Fibroblast of villous mesenchyme (primary cell): Measurements from ENCODE around the gene CITED2. TPM values are rescaled to one million over a fixed set of nuclear protein-coding genes. Genes with fewer than 3 reads are reported as not detected.

Source experiments
- DNase-seq: peaks from one replicate; pipeline ENCODE4 v3.0.0-alpha.2; 2010; ENCODE audit warnings: low read depth
- H3K4me3 ChIP-seq: 2 replicates; pipeline ENCODE4 v1.5.1; 2011; ENCODE audit warnings: low read depth, mild to moderate bottlenecking, low read length
- CTCF ChIP-seq: IDR thresholded peaks from 2 replicates; pipeline ENCODE4 v1.5.1; 2012; ENCODE audit warnings: low read depth, mild to moderate bottlenecking, low read length; ENCODE audit not compliant: insufficient read depth
- total RNA-seq: library from RNA; depleted of rRNA; stranded (reverse); fragments of >200 nt; gene quantifications from 2 replicates; pipeline ENCODE4 v1.2.3, GENCODE V29; 2012

The CITED2 gene
- total RNA-seq, 1 donor = 793 TPM

GRCh38 chr6:139409026-139409425 lies 34.6 kb upstream of the CITED2 start:
- no peak for TF ChIP-seq CTCF
- DNase-seq = peak; percentile 51
- H3K4me3 ChIP-seq = no peak overlapping the region

- H3K4me3 ChIP-seq = no peak overlapping the region
- DNase-seq = peak; percentile 93
- TF ChIP-seq CTCF = no peak
Measured at GRCh38 chr6:139407718-139408222, 33.3 kb upstream of the CITED2 start.

- no peak for TF ChIP-seq CTCF
- no peak overlapping the region for H3K4me3 ChIP-seq
- no peak for DNase-seq
Measured at GRCh38 chr6:139406577-139407343, 32.3 kb upstream of the CITED2 start.

GRCh38 chr6:139402876-139403386 lies 28.5 kb upstream of the CITED2 start:
- no peak overlapping the region for H3K4me3 ChIP-seq
- DNase-seq = peak; percentile 92
- TF ChIP-seq CTCF = no peak

- no peak for TF ChIP-seq CTCF
- H3K4me3 ChIP-seq = no peak overlapping the region
- DNase-seq = no peak
Measured at GRCh38 chr6:139398658-139399057, 24.2 kb upstream of the CITED2 start.

GRCh38 chr6:139395891-139396301 lies 21.4 kb upstream of the CITED2 start:
- no peak for TF ChIP-seq CTCF

More at GRCh38 chr6:139395891-139396301, 21.4 kb upstream of the CITED2 start:
- no peak for DNase-seq
- H3K4me3 ChIP-seq = no peak overlapping the region
